ENCODE results near the gene TM4SF18. TPM values are rescaled to one million over a fixed set of nuclear protein-coding genes. Genes with fewer than 3 reads are reported as not detected.

TM4SF18 gene
- total RNA-seq, 1 experiment from 2014 or later, result 72.6 TPM

- no peak for DNase-seq (ENCODE audit: low read depth, low spot score)
- in situ Hi-C loops (cut with HindIII; ENCODE audit: low pct_unique_long_range_greater_than_20kb, low sequenced_read_pairs), result no loop called here
These were observed 19.9 kb downstream of the TM4SF18 start for GRCh38 chr3:149313542-149313941.

GRCh38 chr3:149310796-149311534 lies 22.5 kb downstream of the TM4SF18 start:
- DNase-seq (ENCODE audit: low read depth, low spot score), result no peak
- in situ Hi-C loops (cut with HindIII; ENCODE audit: low pct_unique_long_range_greater_than_20kb, low sequenced_read_pairs), result no loop called here

- in situ Hi-C loops (cut with HindIII; ENCODE audit: low pct_unique_long_range_greater_than_20kb, low sequenced_read_pairs), result no loop called here
These were observed 26.0 kb downstream of the TM4SF18 start for GRCh38 chr3:149307435-149307783.

GRCh38 chr3:149306751-149307434 lies 26.5 kb downstream of the TM4SF18 start:
- DNase-seq (ENCODE audit: low read depth, low spot score), result no peak
- in situ Hi-C loops (cut with HindIII; ENCODE audit: low pct_unique_long_range_greater_than_20kb, low sequenced_read_pairs), result no loop called here

More at GRCh38 chr3:149307435-149307783, 26.0 kb downstream of the TM4SF18 start:
- no peak for DNase-seq (ENCODE audit: low read depth, low spot score)

- in situ Hi-C loops (cut with HindIII; ENCODE audit: low pct_unique_long_range_greater_than_20kb, low sequenced_read_pairs), result no loop called here
- DNase-seq (ENCODE audit: low read depth, low spot score), result no peak
These were observed 28.1 kb downstream of the TM4SF18 start for GRCh38 chr3:149305376-149305775.

- in situ Hi-C loops (cut with HindIII; ENCODE audit: low pct_unique_long_range_greater_than_20kb, low sequenced_read_pairs), result no loop called here
- peak; percentile 87 for DNase-seq (ENCODE audit: low read depth, low spot score)
These were observed 33.3 kb downstream of the TM4SF18 start for GRCh38 chr3:149299938-149300801.

- no peak for DNase-seq (ENCODE audit: low read depth, low spot score)
- in situ Hi-C loops (cut with HindIII; ENCODE audit: low pct_unique_long_range_greater_than_20kb, low sequenced_read_pairs), result no loop called here
These were observed 36.5 kb downstream of the TM4SF18 start for GRCh38 chr3:149296972-149297371.

GRCh38 chr3:149292666-149293065 lies 40.8 kb downstream of the TM4SF18 start:
- DNase-seq (ENCODE audit: low read depth, low spot score), result no peak
- in situ Hi-C loops (cut with HindIII; ENCODE audit: low pct_unique_long_range_greater_than_20kb, low sequenced_read_pairs), result no loop called here

GRCh38 chr3:149291178-149291577 lies 42.3 kb downstream of the TM4SF18 start:
- in situ Hi-C loops (cut with HindIII; ENCODE audit: low pct_unique_long_range_greater_than_20kb, low sequenced_read_pairs), result no loop called here
- peak; percentile 64 for DNase-seq (ENCODE audit: low read depth, low spot score)

- in situ Hi-C loops (cut with HindIII; ENCODE audit: low pct_unique_long_range_greater_than_20kb, low sequenced_read_pairs), result no loop called here
- no peak for DNase-seq (ENCODE audit: low read depth, low spot score)
These were observed 44.8 kb downstream of the TM4SF18 start for GRCh38 chr3:149288655-149289054.

GRCh38 chr3:149284034-149284433 lies 49.4 kb downstream of the TM4SF18 start:
- no peak for DNase-seq (ENCODE audit: low read depth, low spot score)
- in situ Hi-C loops (cut with HindIII; ENCODE audit: low pct_unique_long_range_greater_than_20kb, low sequenced_read_pairs), result no loop called here

- DNase-seq (ENCODE audit: low read depth, low spot score), result no peak
- in situ Hi-C loops (cut with HindIII; ENCODE audit: low pct_unique_long_range_greater_than_20kb, low sequenced_read_pairs), result no loop called here
These were observed 50.0 kb downstream of the TM4SF18 start for GRCh38 chr3:149283401-149283800.

GRCh38 chr3:149282836-149283235 lies 50.6 kb downstream of the TM4SF18 start:
- in situ Hi-C loops (cut with HindIII; ENCODE audit: low pct_unique_long_range_greater_than_20kb, low sequenced_read_pairs), result no loop called here

GRCh38 chr3:149282322-149282721 lies 51.1 kb downstream of the TM4SF18 start:
- in situ Hi-C loops (cut with HindIII; ENCODE audit: low pct_unique_long_range_greater_than_20kb, low sequenced_read_pairs), result no loop called here
- DNase-seq (ENCODE audit: low read depth, low spot score), result no peak

More at GRCh38 chr3:149282836-149283235, 50.6 kb downstream of the TM4SF18 start:
- no peak for DNase-seq (ENCODE audit: low read depth, low spot score)

GRCh38 chr3:149280671-149281349 lies 52.6 kb downstream of the TM4SF18 start:
- DNase-seq (ENCODE audit: low read depth, low spot score), result no peak
- in situ Hi-C loops (cut with HindIII; ENCODE audit: low pct_unique_long_range_greater_than_20kb, low sequenced_read_pairs), result no loop called here

GRCh38 chr3:149278911-149279310 lies 54.5 kb downstream of the TM4SF18 start:
- in situ Hi-C loops (cut with HindIII; ENCODE audit: low pct_unique_long_range_greater_than_20kb, low sequenced_read_pairs), result no loop called here
- no peak for DNase-seq (ENCODE audit: low read depth, low spot score)

GRCh38 chr3:149277331-149277813 lies 56.1 kb downstream of the TM4SF18 start:
- no peak for DNase-seq (ENCODE audit: low read depth, low spot score)
- in situ Hi-C loops (cut with HindIII; ENCODE audit: low pct_unique_long_range_greater_than_20kb, low sequenced_read_pairs), result no loop called here

- in situ Hi-C loops (cut with HindIII; ENCODE audit: low pct_unique_long_range_greater_than_20kb, low sequenced_read_pairs), result no loop called here
- DNase-seq (ENCODE audit: low read depth, low spot score), result no peak
These were observed 56.8 kb downstream of the TM4SF18 start for GRCh38 chr3:149276619-149277018.
